Measurements from ENCODE around the gene IVD. TPM values are rescaled to one million over a fixed set of nuclear protein-coding genes. Genes with fewer than 3 reads are reported as not detected.
A peak's percentile ranks its signal among the peaks of the same experiment; 100 is the strongest.

Gene IVD
- total RNA-seq, 1 donor from 2014 or later: 56.2 TPM

- no peak for TF ChIP-seq CTCF (IDR thresholded peaks at IDR 0.05; ENCODE audit: unreplicated experiment)
- Mint-ChIP-seq H3K36me3 (ENCODE audit: low read depth, unreplicated experiment) (peaks cover 11% of the 10 kb centered on the region), H3K27ac (ENCODE audit: unreplicated experiment) (no peak overlapping the region), H3K27me3 (ENCODE audit: unreplicated experiment) (peaks cover 4% of the 10 kb centered on the region), H3K4me1 (ENCODE audit: unreplicated experiment) (peaks cover 13% of the 10 kb centered on the region), H3K9me3 (ENCODE audit: unreplicated experiment) (no peaks in the 10 kb centered on the region), H3K4me3 (ENCODE audit: unreplicated experiment) (peak overlapping the region; percentile 98)
- DNase-seq (ENCODE audit: low spot score): no peak
Measured at GRCh38 chr15:40381818-40382529, 23.6 kb upstream of the IVD start.

GRCh38 chr15:40382580-40383456 is 22.8 kb upstream of the IVD start, which contains the start of gene KNSTRN:
Gene KNSTRN (plus strand): TSS chr15:40382721. CDS start chr15:40382836, 115 bp downstream.
- peak; percentile 85 for DNase-seq (ENCODE audit: low spot score)
- peak within 1 kb of the TSS; percentile 98 for H3K4me3 Mint-ChIP-seq (ENCODE audit: unreplicated experiment)
- H3K27ac Mint-ChIP-seq (ENCODE audit: unreplicated experiment): peak within 1 kb of the TSS; percentile 92
- peaks cover 18% of the 10 kb centered on the region for H3K36me3 Mint-ChIP-seq (ENCODE audit: low read depth, unreplicated experiment)
- peaks cover 13% of the 10 kb centered on the region for H3K4me1 Mint-ChIP-seq (ENCODE audit: unreplicated experiment)
- H3K27me3 Mint-ChIP-seq (ENCODE audit: unreplicated experiment): peaks cover 4% of the 10 kb centered on the region
- H3K9me3 Mint-ChIP-seq (ENCODE audit: unreplicated experiment): no peaks in the 10 kb centered on the region
- TF ChIP-seq CTCF (IDR thresholded peaks at IDR 0.05; ENCODE audit: unreplicated experiment): no peak

- no peaks in the 10 kb centered on the region for H3K9me3 Mint-ChIP-seq (ENCODE audit: unreplicated experiment)
- no peak overlapping the region for H3K27ac Mint-ChIP-seq (ENCODE audit: unreplicated experiment)
- peaks cover 4% of the 10 kb centered on the region for H3K27me3 Mint-ChIP-seq (ENCODE audit: unreplicated experiment)
- DNase-seq (ENCODE audit: low spot score): no peak
- H3K36me3 Mint-ChIP-seq (ENCODE audit: low read depth, unreplicated experiment): peaks cover 34% of the 10 kb centered on the region
- no peak for TF ChIP-seq CTCF (IDR thresholded peaks at IDR 0.05; ENCODE audit: unreplicated experiment)
- peak overlapping the region; percentile 15 for H3K4me3 Mint-ChIP-seq (ENCODE audit: unreplicated experiment)
- peaks cover 13% of the 10 kb centered on the region for H3K4me1 Mint-ChIP-seq (ENCODE audit: unreplicated experiment)
Measured at GRCh38 chr15:40386480-40386879, 19.1 kb upstream of the IVD start.

GRCh38 chr15:40388941-40389823 is 16.4 kb upstream of the IVD start:
- Mint-ChIP-seq H3K9me3 (ENCODE audit: unreplicated experiment) (no peaks in the 10 kb centered on the region), H3K36me3 (ENCODE audit: low read depth, unreplicated experiment) (peaks cover 43% of the 10 kb centered on the region), H3K27me3 (ENCODE audit: unreplicated experiment) (no peaks in the 10 kb centered on the region), H3K4me1 (ENCODE audit: unreplicated experiment) (peaks cover 6% of the 10 kb centered on the region), H3K4me3 (ENCODE audit: unreplicated experiment) (peak overlapping the region; percentile 18), H3K27ac (ENCODE audit: unreplicated experiment) (no peak overlapping the region)
- TF ChIP-seq CTCF (IDR thresholded peaks at IDR 0.05; ENCODE audit: unreplicated experiment): no peak
- no peak for DNase-seq (ENCODE audit: low spot score)
